Liver (tissue), 9 donors: Measurements from ENCODE around the gene AS3MT. TPM values are rescaled to one million over a fixed set of nuclear protein-coding genes. Genes with fewer than 3 reads are reported as not detected.

ENCODE experiments used
- DNase-seq: peaks from one replicate; pipeline ENCODE4 v3.0.0-alpha.2; 2017; ENCODE audit warnings: low spot score
- H3K27ac ChIP-seq, 2 donors: one replicate each; pipeline ENCODE4 v1.7.0; 2013; ENCODE audit warnings: inconsistent platforms in 2 of 2, low read length in 2 of 2, control low read depth in 1 of 2, low read depth in 1 of 2, mild to moderate bottlenecking in 1 of 2
- H3K27me3 ChIP-seq, 4 donors: one replicate each; pipeline versions ENCODE4 v1.6.1 to v1.7.0; 2013; ENCODE audit warnings: low read length in 3 of 4, inconsistent platforms in 1 of 4, mild to moderate bottlenecking in 1 of 4, moderate library complexity in 1 of 4; ENCODE audit not compliant: control insufficient read depth in 4 of 4, insufficient read depth in 4 of 4
- H3K36me3 ChIP-seq, 4 donors: one replicate each; pipeline versions ENCODE4 v1.6.1 to v1.7.0; 2013; ENCODE audit warnings: low read length in 3 of 4, mild to moderate bottlenecking in 3 of 4, low read depth in 1 of 4, moderate library complexity in 1 of 4; ENCODE audit not compliant: control insufficient read depth in 4 of 4, insufficient read depth in 3 of 4
- H3K4me1 ChIP-seq, 4 donors: one replicate each; pipeline versions ENCODE4 v1.6.1 to v1.7.0; 2013; ENCODE audit warnings: low read length in 3 of 4, mild to moderate bottlenecking in 3 of 4, moderate library complexity in 1 of 4; ENCODE audit not compliant: control insufficient read depth in 4 of 4, insufficient read depth in 4 of 4
- H3K4me3 ChIP-seq, 3 donors: one replicate each; pipeline versions ENCODE4 v1.6.1 to v1.7.0; 2013; ENCODE audit warnings: low read length in 3 of 3, control low read depth in 1 of 3, low read depth in 1 of 3, mild to moderate bottlenecking in 1 of 3
- H3K9ac ChIP-seq, 2 donors: one replicate each; pipeline ENCODE4 v1.7.0; 2013; ENCODE audit warnings: low read length in 2 of 2, mild to moderate bottlenecking in 2 of 2, moderate library complexity in 2 of 2, control low read depth in 1 of 2, low read depth in 1 of 2
- H3K9me3 ChIP-seq, 4 donors: one replicate each; pipeline versions ENCODE4 v1.6.1 to v1.7.0; 2013; ENCODE audit warnings: low read length in 3 of 4; ENCODE audit not compliant: control insufficient read depth in 4 of 4
- EGR1 ChIP-seq, 2 donors: IDR thresholded peaks; 2 replicates each; pipeline ENCODE4 v1.6.1; 2016 to 2018; ENCODE audit warnings: antibody characterized with exemption in 2 of 2, low read depth in 2 of 2
- FOXA1 ChIP-seq: IDR thresholded peaks from 2 replicates; pipeline ENCODE4 v1.6.1; 2016; ENCODE audit warnings: antibody characterized with exemption
- FOXA2 ChIP-seq: IDR thresholded peaks from 2 replicates; pipeline ENCODE4 v1.6.1; 2016; ENCODE audit warnings: antibody characterized with exemption
- GABPA ChIP-seq, 2 donors: IDR thresholded peaks in 1 of 2; conservative IDR thresholded peaks in 1 of 2; 2 replicates each; pipeline ENCODE4 v1.6.1; 2016; ENCODE audit warnings: antibody characterized with exemption in 2 of 2, mild to moderate bottlenecking in 1 of 2, moderate library complexity in 1 of 2
- HNF4A ChIP-seq, 2 donors: conservative IDR thresholded peaks; 2 replicates each; pipeline ENCODE4 v1.6.1; 2016; ENCODE audit warnings: antibody characterized with exemption in 2 of 2, mild to moderate bottlenecking in 2 of 2
- HNF4G ChIP-seq: IDR thresholded peaks from 2 replicates; pipeline ENCODE4 v1.6.1; 2016; ENCODE audit warnings: antibody characterized with exemption
- JUND ChIP-seq, 2 donors: IDR thresholded peaks; 2 replicates each; pipeline ENCODE4 v1.6.1; 2016; ENCODE audit warnings: antibody characterized with exemption in 2 of 2
- NR2F2 ChIP-seq: IDR thresholded peaks from 2 replicates; pipeline ENCODE4 v1.6.1; 2016; ENCODE audit warnings: antibody characterized with exemption
- RAD21 ChIP-seq, 2 donors: IDR thresholded peaks; 2 replicates each; pipeline ENCODE4 v1.6.1; 2016; ENCODE audit warnings: antibody characterized with exemption in 2 of 2, mild to moderate bottlenecking in 2 of 2
- RXRA ChIP-seq, 2 donors: IDR thresholded peaks; 2 replicates each; pipeline ENCODE4 v1.6.1; 2017 to 2018; ENCODE audit warnings: antibody characterized with exemption in 2 of 2, mild to moderate bottlenecking in 1 of 2
- SP1 ChIP-seq: IDR thresholded peaks from 2 replicates; pipeline ENCODE4 v1.6.1; 2018; ENCODE audit warnings: antibody characterized with exemption, mild to moderate bottlenecking
- TAF1 ChIP-seq: conservative IDR thresholded peaks from 2 replicates; pipeline ENCODE4 v1.6.1; 2016; ENCODE audit warnings: antibody characterized with exemption, mild to moderate bottlenecking
- YY1 ChIP-seq: IDR thresholded peaks from 2 replicates; pipeline ENCODE4 v1.6.1; 2016; ENCODE audit warnings: antibody characterized with exemption, mild to moderate bottlenecking
- WGBS: extraction: QIAGEN DNeasy Blood & Tissue Kit; methylation state at CpG from one replicate; pipeline ENCODE4 v1.1.7; 2013; 5-methylcytosine and 5-hydroxymethylcytosine counted together
- polyA plus RNA-seq, 2 donors: library from polyadenylated mRNA; stranded (reverse) in 1 of 2; unstranded in 1 of 2; fragments of 200-250 nt in 1 of 2; fragments of >200 nt in 1 of 2; fragmentation: Nextera tagmentation in 1 of 2; extraction: Ambion mirVana in 1 of 2; gene quantifications; one replicate each; pipeline versions ENCODE4 v1.2.1 to v1.2.3, GENCODE V29; 2013 to 2015
- total RNA-seq, 2 donors: library from RNA; depleted of rRNA; stranded (reverse); fragments of >200 nt; gene quantifications; one replicate each; pipeline ENCODE4 v1.2.3, GENCODE V29; 2014
- TF ChIP-seq, protein P1 (sequence below): IDR thresholded peaks from 2 replicates; pipeline ENCODE4 v1.6.1; 2016; ENCODE audit warnings: antibody characterized with exemption
- TF ChIP-seq, protein P2 (sequence below): IDR thresholded peaks from 2 replicates; pipeline ENCODE4 v1.6.1; 2016; ENCODE audit warnings: antibody characterized with exemption
- TF ChIP-seq, protein P3 (sequence below): IDR thresholded peaks from 2 replicates; pipeline ENCODE4 v1.6.1; 2016; ENCODE audit warnings: antibody characterized with exemption, mild to moderate bottlenecking
- TF ChIP-seq, protein P4 (sequence below): IDR thresholded peaks from 2 replicates; pipeline ENCODE4 v1.6.1; 2016; ENCODE audit warnings: antibody characterized with exemption
- TF ChIP-seq, protein P5 (sequence below): fragments of 150-350 bp; IDR thresholded peaks from 2 replicates; pipeline ENCODE4 v1.5.1; 2017; ENCODE audit warnings: improper control_type of control experiment, low read depth, low read length; ENCODE audit not compliant: missing input control
- donor health status: healthy.
- donor health status: healthy.
- donor health status: healthy.
- donor health status: healthy.
- donor health status: healthy.

AS3MT gene
- total and polyA plus RNA-seq, 4 donors, result 13.4 to 38.1 (median 16.2) TPM

DNA sequence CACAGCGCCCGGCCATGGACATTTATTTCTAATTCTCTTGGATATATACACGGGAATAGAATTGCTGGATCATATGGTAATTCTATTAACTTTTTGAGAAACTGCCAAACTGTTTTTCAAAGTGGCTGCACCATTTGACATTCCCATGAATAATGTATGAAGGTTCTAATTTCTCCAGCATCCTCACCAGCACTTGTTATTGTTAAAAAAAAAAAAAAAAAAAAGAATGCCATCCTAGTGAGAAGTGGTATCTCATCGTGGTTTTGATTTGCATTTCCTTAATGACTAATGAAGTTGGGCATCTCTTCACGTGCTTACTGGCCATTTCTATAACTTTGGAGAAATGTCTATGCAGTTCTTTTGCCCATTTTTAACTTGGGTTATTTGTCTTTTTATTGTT lies 62.4 kb downstream of the AS3MT start (continued):
- TF ChIP-seq RXRA (IDR thresholded peaks at IDR 0.05), result no peak
- no peak for TF ChIP-seq FOXA2
- no peak for TF ChIP-seq TAF1
- no peak for TF ChIP-seq HNF4A (conservative IDR thresholded peaks at IDR 0.05)
- TF ChIP-seq, protein P1, sequence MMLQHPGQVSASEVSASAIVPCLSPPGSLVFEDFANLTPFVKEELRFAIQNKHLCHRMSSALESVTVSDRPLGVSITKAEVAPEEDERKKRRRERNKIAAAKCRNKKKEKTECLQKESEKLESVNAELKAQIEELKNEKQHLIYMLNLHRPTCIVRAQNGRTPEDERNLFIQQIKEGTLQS, result no peak
- TF ChIP-seq RAD21 (IDR thresholded peaks at IDR 0.05), result no peak

DNA sequence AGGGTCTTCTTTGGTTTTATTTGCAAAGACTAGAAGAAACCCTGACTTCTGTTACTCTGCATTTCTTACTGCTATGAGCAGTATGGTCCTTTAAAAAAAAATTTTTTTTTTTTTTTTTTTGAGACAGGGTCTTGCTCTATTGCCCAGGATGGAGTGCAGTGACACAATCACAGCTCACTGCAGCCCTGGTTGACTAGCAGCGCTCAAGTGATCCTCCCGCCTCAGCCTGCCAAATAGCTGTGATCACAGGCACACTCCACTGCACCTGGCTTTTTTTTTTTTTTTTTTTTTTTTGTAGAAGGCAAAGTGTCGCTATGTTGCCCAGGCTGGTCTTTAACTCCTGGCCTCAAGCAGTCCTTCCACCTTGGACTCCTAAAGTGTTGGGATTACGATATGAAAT lies 66.2 kb downstream of the AS3MT start:
- no peak overlapping the region for H3K9ac ChIP-seq
- H3K27me3 ChIP-seq, result no peaks in the 10 kb centered on the region
- no peak overlapping the region for H3K27ac ChIP-seq
- H3K4me1 ChIP-seq, result no peaks in the 10 kb centered on the region
- no peak overlapping the region for H3K4me3 ChIP-seq
- no peak for DNase-seq
- no peaks in the 10 kb centered on the region for H3K36me3 ChIP-seq
- WGBS, result 96% methylated on average over 4 of the region's 4 CpGs
- no peaks in the 10 kb centered on the region for H3K9me3 ChIP-seq
- no peak for TF ChIP-seq HNF4G
- no peak for TF ChIP-seq RXRA (IDR thresholded peaks at IDR 0.05)
- TF ChIP-seq, protein P2, sequence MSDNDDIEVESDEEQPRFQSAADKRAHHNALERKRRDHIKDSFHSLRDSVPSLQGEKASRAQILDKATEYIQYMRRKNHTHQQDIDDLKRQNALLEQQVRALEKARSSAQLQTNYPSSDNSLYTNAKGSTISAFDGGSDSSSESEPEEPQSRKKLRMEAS, result no peak
- TF ChIP-seq FOXA1, result no peak
- TF ChIP-seq FOXA2, result no peak
- TF ChIP-seq, protein P3, sequence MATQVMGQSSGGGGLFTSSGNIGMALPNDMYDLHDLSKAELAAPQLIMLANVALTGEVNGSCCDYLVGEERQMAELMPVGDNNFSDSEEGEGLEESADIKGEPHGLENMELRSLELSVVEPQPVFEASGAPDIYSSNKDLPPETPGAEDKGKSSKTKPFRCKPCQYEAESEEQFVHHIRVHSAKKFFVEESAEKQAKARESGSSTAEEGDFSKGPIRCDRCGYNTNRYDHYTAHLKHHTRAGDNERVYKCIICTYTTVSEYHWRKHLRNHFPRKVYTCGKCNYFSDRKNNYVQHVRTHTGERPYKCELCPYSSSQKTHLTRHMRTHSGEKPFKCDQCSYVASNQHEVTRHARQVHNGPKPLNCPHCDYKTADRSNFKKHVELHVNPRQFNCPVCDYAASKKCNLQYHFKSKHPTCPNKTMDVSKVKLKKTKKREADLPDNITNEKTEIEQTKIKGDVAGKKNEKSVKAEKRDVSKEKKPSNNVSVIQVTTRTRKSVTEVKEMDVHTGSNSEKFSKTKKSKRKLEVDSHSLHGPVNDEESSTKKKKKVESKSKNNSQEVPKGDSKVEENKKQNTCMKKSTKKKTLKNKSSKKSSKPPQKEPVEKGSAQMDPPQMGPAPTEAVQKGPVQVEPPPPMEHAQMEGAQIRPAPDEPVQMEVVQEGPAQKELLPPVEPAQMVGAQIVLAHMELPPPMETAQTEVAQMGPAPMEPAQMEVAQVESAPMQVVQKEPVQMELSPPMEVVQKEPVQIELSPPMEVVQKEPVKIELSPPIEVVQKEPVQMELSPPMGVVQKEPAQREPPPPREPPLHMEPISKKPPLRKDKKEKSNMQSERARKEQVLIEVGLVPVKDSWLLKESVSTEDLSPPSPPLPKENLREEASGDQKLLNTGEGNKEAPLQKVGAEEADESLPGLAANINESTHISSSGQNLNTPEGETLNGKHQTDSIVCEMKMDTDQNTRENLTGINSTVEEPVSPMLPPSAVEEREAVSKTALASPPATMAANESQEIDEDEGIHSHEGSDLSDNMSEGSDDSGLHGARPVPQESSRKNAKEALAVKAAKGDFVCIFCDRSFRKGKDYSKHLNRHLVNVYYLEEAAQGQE, result no peak
- no peak for TF ChIP-seq JUND (IDR thresholded peaks at IDR 0.05)
- TF ChIP-seq GABPA (IDR thresholded peaks at IDR 0.05 in 1 of 2, conservative IDR thresholded peaks at IDR 0.05 in 1 of 2), result no peak
- TF ChIP-seq NR2F2, result no peak
- no peak for TF ChIP-seq TAF1
- no peak for TF ChIP-seq RAD21 (IDR thresholded peaks at IDR 0.05)
- TF ChIP-seq, protein P1, result no peak
- TF ChIP-seq SP1, result no peak
- no peak for TF ChIP-seq EGR1 (IDR thresholded peaks at IDR 0.05; ENCODE audit: low read depth in 2 of 2)
- no peak for TF ChIP-seq YY1
- no peak for TF ChIP-seq HNF4A (conservative IDR thresholded peaks at IDR 0.05)
- TF ChIP-seq, protein P4, sequence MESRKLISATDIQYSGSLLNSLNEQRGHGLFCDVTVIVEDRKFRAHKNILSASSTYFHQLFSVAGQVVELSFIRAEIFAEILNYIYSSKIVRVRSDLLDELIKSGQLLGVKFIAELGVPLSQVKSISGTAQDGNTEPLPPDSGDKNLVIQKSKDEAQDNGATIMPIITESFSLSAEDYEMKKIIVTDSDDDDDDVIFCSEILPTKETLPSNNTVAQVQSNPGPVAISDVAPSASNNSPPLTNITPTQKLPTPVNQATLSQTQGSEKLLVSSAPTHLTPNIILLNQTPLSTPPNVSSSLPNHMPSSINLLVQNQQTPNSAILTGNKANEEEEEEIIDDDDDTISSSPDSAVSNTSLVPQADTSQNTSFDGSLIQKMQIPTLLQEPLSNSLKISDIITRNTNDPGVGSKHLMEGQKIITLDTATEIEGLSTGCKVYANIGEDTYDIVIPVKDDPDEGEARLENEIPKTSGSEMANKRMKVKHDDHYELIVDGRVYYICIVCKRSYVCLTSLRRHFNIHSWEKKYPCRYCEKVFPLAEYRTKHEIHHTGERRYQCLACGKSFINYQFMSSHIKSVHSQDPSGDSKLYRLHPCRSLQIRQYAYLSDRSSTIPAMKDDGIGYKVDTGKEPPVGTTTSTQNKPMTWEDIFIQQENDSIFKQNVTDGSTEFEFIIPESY, result no peak
- TF ChIP-seq, protein P5, sequence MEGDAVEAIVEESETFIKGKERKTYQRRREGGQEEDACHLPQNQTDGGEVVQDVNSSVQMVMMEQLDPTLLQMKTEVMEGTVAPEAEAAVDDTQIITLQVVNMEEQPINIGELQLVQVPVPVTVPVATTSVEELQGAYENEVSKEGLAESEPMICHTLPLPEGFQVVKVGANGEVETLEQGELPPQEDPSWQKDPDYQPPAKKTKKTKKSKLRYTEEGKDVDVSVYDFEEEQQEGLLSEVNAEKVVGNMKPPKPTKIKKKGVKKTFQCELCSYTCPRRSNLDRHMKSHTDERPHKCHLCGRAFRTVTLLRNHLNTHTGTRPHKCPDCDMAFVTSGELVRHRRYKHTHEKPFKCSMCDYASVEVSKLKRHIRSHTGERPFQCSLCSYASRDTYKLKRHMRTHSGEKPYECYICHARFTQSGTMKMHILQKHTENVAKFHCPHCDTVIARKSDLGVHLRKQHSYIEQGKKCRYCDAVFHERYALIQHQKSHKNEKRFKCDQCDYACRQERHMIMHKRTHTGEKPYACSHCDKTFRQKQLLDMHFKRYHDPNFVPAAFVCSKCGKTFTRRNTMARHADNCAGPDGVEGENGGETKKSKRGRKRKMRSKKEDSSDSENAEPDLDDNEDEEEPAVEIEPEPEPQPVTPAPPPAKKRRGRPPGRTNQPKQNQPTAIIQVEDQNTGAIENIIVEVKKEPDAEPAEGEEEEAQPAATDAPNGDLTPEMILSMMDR, result no peak
